ENCODE results near the gene PLSCR1. TPM values are rescaled to one million over a fixed set of nuclear protein-coding genes. Genes with fewer than 3 reads are reported as not detected.

Gene PLSCR1
- total and polyA plus RNA-seq, 2 experiments from 2014 or later, result 62.7 to 78.3 TPM

DNA sequence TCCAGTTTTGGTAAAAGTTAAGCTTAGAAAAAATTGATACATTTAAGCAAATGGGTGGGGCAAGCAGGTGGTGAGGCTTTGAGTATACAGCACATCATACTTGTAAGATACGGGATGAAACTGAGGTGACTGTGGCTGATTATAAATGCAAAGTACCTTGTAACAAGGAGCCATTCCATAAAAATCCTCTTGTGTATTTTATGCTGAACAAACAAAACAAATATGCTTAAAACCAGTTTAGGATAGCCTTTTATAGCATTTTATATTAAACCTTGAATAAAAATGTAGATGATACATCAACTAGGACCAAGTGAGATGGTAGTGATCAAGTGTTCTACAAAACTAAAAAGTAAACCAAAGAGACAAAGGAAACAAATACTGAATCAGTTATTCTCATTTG lies 3.4 kb downstream of the PLSCR1 start:
- Histone ChIP-seq H4K20me1 (replicated peaks; ENCODE audit: insufficient read depth) (peaks cover 9% of the 10 kb centered on the region; the same call in 1 of the 2 replicates), H3K27ac (ENCODE audit: low read depth) (no peak overlapping the region), H3K79me2 (replicated peaks; ENCODE audit: insufficient read depth) (peaks cover 78% of the 10 kb centered on the region), H3F3A (replicated peaks; ENCODE audit: low read depth) (no peaks in the 10 kb centered on the region), H3K4me3 (no peak overlapping the region), H3K4me1 (ENCODE audit: insufficient read depth) (peaks cover 30% of the 10 kb centered on the region), H3K4me2 (no peak overlapping the region), H3K9me2 (ENCODE audit: insufficient read depth) (no peaks in the 10 kb centered on the region; the same call in 1 of the 2 replicates), H3K36me3 (ENCODE audit: insufficient read depth) (peaks cover 13% of the 10 kb centered on the region), H2AFZ (no peak overlapping the region), H3K27me3 (ENCODE audit: insufficient read depth) (no peaks in the 10 kb centered on the region)
- Mint-ChIP-seq H3K27ac (no peak overlapping the region), H3K4me1 (peaks cover 22% of the 10 kb centered on the region), H3K4me3 (no peak overlapping the region), H3K9me3 (peaks cover 16% of the 10 kb centered on the region), H3K27me3 (ENCODE audit: insufficient read depth, low read depth, poor library complexity) (peaks cover 4% of the 10 kb centered on the region), H3K36me3 (ENCODE audit: low read depth) (peaks cover 37% of the 10 kb centered on the region)
- ATAC-seq (no peak), DNase-seq (ENCODE audit: low spot score) (no peak)
- TF ChIP-seq ZNF331 (CRISPR knock-in tag; IDR thresholded peaks at IDR 0.05; ENCODE audit: low read depth) (no peak), EZH2phosphoT487 (IDR thresholded peaks at IDR 0.05; ENCODE audit: unreplicated experiment) (no peak)
- TF ChIP-seq, protein P1, sequence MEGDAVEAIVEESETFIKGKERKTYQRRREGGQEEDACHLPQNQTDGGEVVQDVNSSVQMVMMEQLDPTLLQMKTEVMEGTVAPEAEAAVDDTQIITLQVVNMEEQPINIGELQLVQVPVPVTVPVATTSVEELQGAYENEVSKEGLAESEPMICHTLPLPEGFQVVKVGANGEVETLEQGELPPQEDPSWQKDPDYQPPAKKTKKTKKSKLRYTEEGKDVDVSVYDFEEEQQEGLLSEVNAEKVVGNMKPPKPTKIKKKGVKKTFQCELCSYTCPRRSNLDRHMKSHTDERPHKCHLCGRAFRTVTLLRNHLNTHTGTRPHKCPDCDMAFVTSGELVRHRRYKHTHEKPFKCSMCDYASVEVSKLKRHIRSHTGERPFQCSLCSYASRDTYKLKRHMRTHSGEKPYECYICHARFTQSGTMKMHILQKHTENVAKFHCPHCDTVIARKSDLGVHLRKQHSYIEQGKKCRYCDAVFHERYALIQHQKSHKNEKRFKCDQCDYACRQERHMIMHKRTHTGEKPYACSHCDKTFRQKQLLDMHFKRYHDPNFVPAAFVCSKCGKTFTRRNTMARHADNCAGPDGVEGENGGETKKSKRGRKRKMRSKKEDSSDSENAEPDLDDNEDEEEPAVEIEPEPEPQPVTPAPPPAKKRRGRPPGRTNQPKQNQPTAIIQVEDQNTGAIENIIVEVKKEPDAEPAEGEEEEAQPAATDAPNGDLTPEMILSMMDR (conservative IDR thresholded peaks at IDR 0.05; ENCODE audit: low read depth in 2 of 2), result no peak

DNA sequence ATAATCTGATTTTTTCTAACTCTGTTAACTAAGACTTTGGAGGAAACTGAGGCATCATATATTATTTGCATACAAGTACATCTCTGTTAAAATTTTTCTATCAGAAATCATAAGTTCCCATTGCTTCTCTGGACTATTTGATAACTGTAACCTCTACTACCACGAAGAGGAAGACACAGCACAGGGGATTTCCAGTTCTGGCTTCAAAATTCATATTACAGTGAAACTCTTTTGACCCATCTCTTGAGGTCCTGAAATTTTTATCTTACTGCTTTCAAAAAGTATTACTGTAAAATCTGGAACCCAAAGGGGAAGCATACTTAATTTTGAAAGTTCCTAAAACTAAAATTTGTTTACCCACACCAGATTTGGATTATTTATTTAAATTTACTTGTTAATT lies 4.2 kb downstream of the PLSCR1 start:
- peaks cover 9% of the 10 kb centered on the region; the same call in 1 of the 2 replicates for H4K20me1 ChIP-seq (replicated peaks; ENCODE audit: insufficient read depth)
- H3K4me1 Mint-ChIP-seq, result peaks cover 21% of the 10 kb centered on the region
- peaks cover 4% of the 10 kb centered on the region for H3K27me3 Mint-ChIP-seq (ENCODE audit: insufficient read depth, low read depth, poor library complexity)
- H3K36me3 Mint-ChIP-seq (ENCODE audit: low read depth), result peaks cover 37% of the 10 kb centered on the region
- H3K9me3 Mint-ChIP-seq, result peaks cover 16% of the 10 kb centered on the region
- peaks cover 13% of the 10 kb centered on the region for H3K36me3 ChIP-seq (ENCODE audit: insufficient read depth)
- no peaks in the 10 kb centered on the region for H3K27me3 ChIP-seq (ENCODE audit: insufficient read depth)
- ATAC-seq, result no peak
- no peak for DNase-seq (ENCODE audit: low spot score)
- no peak overlapping the region for H3K4me3 ChIP-seq
- no peak overlapping the region for H3K27ac ChIP-seq (ENCODE audit: low read depth)
- no peaks in the 10 kb centered on the region for H3F3A ChIP-seq (replicated peaks; ENCODE audit: low read depth)
- peaks cover 36% of the 10 kb centered on the region for H3K4me1 ChIP-seq (ENCODE audit: insufficient read depth)
- H2AFZ ChIP-seq, result no peak overlapping the region
- H3K4me3 Mint-ChIP-seq, result no peak overlapping the region
- no peak overlapping the region for H3K4me2 ChIP-seq
- H3K27ac Mint-ChIP-seq, result no peak overlapping the region
- H3K79me2 ChIP-seq (replicated peaks; ENCODE audit: insufficient read depth), result peaks cover 81% of the 10 kb centered on the region
- no peaks in the 10 kb centered on the region for H3K9me2 ChIP-seq (ENCODE audit: insufficient read depth)
- TF ChIP-seq, protein P2, sequence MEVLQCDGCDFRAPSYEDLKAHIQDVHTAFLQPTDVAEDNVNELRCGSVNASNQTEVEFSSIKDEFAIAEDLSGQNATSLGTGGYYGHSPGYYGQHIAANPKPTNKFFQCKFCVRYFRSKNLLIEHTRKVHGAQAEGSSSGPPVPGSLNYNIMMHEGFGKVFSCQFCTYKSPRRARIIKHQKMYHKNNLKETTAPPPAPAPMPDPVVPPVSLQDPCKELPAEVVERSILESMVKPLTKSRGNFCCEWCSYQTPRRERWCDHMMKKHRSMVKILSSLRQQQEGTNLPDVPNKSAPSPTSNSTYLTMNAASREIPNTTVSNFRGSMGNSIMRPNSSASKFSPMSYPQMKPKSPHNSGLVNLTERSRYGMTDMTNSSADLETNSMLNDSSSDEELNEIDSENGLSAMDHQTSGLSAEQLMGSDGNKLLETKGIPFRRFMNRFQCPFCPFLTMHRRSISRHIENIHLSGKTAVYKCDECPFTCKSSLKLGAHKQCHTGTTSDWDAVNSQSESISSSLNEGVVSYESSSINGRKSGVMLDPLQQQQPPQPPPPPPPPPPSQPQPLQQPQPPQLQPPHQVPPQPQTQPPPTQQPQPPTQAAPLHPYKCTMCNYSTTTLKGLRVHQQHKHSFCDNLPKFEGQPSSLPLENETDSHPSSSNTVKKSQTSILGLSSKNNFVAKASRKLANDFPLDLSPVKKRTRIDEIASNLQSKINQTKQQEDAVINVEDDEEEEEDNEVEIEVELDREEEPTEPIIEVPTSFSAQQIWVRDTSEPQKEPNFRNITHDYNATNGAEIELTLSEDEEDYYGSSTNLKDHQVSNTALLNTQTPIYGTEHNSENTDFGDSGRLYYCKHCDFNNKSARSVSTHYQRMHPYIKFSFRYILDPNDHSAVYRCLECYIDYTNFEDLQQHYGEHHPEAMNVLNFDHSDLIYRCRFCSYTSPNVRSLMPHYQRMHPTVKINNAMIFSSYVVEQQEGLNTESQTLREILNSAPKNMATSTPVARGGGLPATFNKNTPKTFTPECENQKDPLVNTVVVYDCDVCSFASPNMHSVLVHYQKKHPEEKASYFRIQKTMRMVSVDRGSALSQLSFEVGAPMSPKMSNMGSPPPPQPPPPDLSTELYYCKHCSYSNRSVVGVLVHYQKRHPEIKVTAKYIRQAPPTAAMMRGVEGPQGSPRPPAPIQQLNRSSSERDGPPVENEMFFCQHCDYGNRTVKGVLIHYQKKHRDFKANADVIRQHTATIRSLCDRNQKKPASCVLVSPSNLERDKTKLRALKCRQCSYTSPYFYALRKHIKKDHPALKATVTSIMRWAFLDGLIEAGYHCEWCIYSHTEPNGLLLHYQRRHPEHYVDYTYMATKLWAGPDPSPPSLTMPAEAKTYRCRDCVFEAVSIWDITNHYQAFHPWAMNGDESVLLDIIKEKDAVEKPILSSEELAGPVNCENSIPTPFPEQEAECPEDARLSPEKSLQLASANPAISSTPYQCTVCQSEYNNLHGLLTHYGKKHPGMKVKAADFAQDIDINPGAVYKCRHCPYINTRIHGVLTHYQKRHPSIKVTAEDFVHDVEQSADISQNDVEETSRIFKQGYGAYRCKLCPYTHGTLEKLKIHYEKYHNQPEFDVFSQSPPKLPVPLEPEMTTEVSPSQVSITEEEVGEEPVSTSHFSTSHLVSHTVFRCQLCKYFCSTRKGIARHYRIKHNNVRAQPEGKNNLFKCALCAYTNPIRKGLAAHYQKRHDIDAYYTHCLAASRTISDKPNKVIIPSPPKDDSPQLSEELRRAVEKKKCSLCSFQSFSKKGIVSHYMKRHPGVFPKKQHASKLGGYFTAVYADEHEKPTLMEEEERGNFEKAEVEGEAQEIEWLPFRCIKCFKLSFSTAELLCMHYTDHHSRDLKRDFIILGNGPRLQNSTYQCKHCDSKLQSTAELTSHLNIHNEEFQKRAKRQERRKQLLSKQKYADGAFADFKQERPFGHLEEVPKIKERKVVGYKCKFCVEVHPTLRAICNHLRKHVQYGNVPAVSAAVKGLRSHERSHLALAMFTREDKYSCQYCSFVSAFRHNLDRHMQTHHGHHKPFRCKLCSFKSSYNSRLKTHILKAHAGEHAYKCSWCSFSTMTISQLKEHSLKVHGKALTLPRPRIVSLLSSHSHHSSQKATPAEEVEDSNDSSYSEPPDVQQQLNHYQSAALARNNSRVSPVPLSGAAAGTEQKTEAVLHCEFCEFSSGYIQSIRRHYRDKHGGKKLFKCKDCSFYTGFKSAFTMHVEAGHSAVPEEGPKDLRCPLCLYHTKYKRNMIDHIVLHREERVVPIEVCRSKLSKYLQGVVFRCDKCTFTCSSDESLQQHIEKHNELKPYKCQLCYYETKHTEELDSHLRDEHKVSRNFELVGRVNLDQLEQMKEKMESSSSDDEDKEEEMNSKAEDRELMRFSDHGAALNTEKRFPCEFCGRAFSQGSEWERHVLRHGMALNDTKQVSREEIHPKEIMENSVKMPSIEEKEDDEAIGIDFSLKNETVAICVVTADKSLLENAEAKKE (CRISPR knock-in tag; IDR thresholded peaks at IDR 0.05), result no peak
- no peak for TF ChIP-seq NANOG (IDR thresholded peaks at IDR 0.05; ENCODE audit: borderline replicate concordance)
- TF ChIP-seq CREB1 (CRISPR knock-in tag; IDR thresholded peaks at IDR 0.05; ENCODE audit: low read depth), result no peak
- TF ChIP-seq JUNB (IDR thresholded peaks at IDR 0.05; ENCODE audit: unreplicated experiment), result no peak
- no peak for TF ChIP-seq STAT1 (IDR thresholded peaks at IDR 0.05; ENCODE audit: unreplicated experiment)
- TF ChIP-seq, protein P3, sequence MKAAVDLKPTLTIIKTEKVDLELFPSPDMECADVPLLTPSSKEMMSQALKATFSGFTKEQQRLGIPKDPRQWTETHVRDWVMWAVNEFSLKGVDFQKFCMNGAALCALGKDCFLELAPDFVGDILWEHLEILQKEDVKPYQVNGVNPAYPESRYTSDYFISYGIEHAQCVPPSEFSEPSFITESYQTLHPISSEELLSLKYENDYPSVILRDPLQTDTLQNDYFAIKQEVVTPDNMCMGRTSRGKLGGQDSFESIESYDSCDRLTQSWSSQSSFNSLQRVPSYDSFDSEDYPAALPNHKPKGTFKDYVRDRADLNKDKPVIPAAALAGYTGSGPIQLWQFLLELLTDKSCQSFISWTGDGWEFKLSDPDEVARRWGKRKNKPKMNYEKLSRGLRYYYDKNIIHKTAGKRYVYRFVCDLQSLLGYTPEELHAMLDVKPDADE (IDR thresholded peaks at IDR 0.05), result no peak
- no peak for TF ChIP-seq EZH2phosphoT487 (IDR thresholded peaks at IDR 0.05; ENCODE audit: unreplicated experiment)
- TF ChIP-seq ZNF331 (CRISPR knock-in tag; IDR thresholded peaks at IDR 0.05; ENCODE audit: low read depth), result no peak
